Subcutaneous abdominal adipose tissue (tissue), 5 donors: ENCODE results near the gene FGF11.

Experiments used
- H3K27ac ChIP-seq: one replicate; pipeline ENCODE4 v1.7.0; 2013; ENCODE audit warnings: low read depth, mild to moderate bottlenecking, inconsistent platforms, low read length, moderate library complexity
- H3K27me3 ChIP-seq, 5 donors: one replicate each; pipeline ENCODE4 v1.7.0; 2013; ENCODE audit warnings: low read length in 5 of 5, inconsistent platforms in 1 of 5; ENCODE audit not compliant: control insufficient read depth in 5 of 5, insufficient read depth in 4 of 5
- H3K36me3 ChIP-seq, 5 donors: one replicate each; pipeline ENCODE4 v1.7.0; 2013; ENCODE audit warnings: low read length in 5 of 5; ENCODE audit not compliant: control insufficient read depth in 5 of 5, insufficient read depth in 5 of 5
- H3K4me1 ChIP-seq, 5 donors: one replicate each; pipeline ENCODE4 v1.7.0; 2013; ENCODE audit warnings: low read length in 5 of 5, mild to moderate bottlenecking in 3 of 5, moderate library complexity in 1 of 5; ENCODE audit not compliant: control insufficient read depth in 5 of 5, insufficient read depth in 5 of 5
- H3K4me3 ChIP-seq, 5 donors: one replicate each; pipeline ENCODE4 v1.7.0; 2013; ENCODE audit warnings: low read length in 5 of 5, low read depth in 1 of 5
- H3K9ac ChIP-seq, 5 donors: one replicate each; pipeline ENCODE4 v1.7.0; 2013; ENCODE audit warnings: low read length in 5 of 5, mild to moderate bottlenecking in 4 of 5, moderate library complexity in 3 of 5
- H3K9me3 ChIP-seq, 5 donors: one replicate each; pipeline ENCODE4 v1.7.0; 2013; ENCODE audit warnings: low read length in 5 of 5; ENCODE audit not compliant: control insufficient read depth in 5 of 5
- donor health status: healthy.
- donor health status: healthy.
- donor health status: healthy.
- donor health status: healthy.
- donor health status: healthy.

FGF11 gene

GRCh38 chr17:7439462-7440112 is at the start of gene FGF11:
TSS of gene FGF11 (plus strand) at chr17:7439512. CDS start at chr17:7439621, 109 bp downstream.
- Histone ChIP-seq H3K9me3 (no peaks in the 10 kb centered on the region), H3K36me3 (no peaks in the 10 kb centered on the region), H3K27me3 (peaks cover 0 to 32% (median 14%) of the 10 kb centered on the region in 5 donors), H3K4me3 (peak within 1 kb of the TSS; percentile 36 to 66 (median 51)), H3K4me1 (peaks cover 1 to 61% (median 55%) of the 10 kb centered on the region in 5 donors), H3K27ac (no peak within 1 kb of the TSS), H3K9ac (peak within 1 kb of the TSS in 2 of 5 donors; percentile 12 to 64)

GRCh38 chr17:7389924-7390910 is 49.1 kb upstream of the FGF11 start:
- Histone ChIP-seq H3K9ac (no peak overlapping the region), H3K4me1 (peaks cover 0 to 32% (median 18%) of the 10 kb centered on the region in 5 donors), H3K36me3 (peaks cover 0 to 46% (median 38%) of the 10 kb centered on the region in 5 donors), H3K27me3 (no peaks in the 10 kb centered on the region), H3K4me3 (no peak overlapping the region), H3K27ac (no peak overlapping the region), H3K9me3 (no peaks in the 10 kb centered on the region)

DNA sequence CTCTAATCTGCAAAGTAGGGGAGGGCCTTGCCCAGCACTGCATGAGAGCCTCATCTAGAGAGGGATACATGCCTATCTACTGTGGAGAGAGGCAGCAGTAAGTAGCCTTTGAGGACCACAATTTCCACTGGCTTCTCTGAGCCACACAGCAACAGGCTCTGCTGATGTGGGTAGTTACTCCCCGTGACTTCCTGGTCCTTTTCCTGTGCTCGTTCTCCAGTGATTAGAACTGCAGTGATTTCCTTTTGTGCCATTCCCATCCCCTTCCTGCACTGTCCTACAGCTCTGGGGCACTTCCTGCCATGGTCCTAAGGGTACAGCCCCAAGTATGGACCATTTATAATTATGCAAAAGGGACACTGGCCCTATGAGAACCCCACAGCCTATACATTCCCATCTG is 48.0 kb upstream of the FGF11 start:
- H3K9ac ChIP-seq: no peak overlapping the region
- peaks cover 0 to 46% (median 38%) of the 10 kb centered on the region in 5 donors for H3K36me3 ChIP-seq
- no peaks in the 10 kb centered on the region for H3K9me3 ChIP-seq
- H3K27me3 ChIP-seq: no peaks in the 10 kb centered on the region
- no peak overlapping the region for H3K4me3 ChIP-seq
- H3K4me1 ChIP-seq: peaks cover 0 to 33% (median 18%) of the 10 kb centered on the region in 5 donors
- H3K27ac ChIP-seq: no peak overlapping the region

- Histone ChIP-seq H3K27me3 (no peaks in the 10 kb centered on the region), H3K36me3 (peaks cover 0 to 43% (median 32%) of the 10 kb centered on the region in 5 donors), H3K4me1 (peaks cover 0 to 33% (median 18%) of the 10 kb centered on the region in 5 donors), H3K27ac (no peak overlapping the region), H3K9me3 (no peaks in the 10 kb centered on the region), H3K4me3 (peak overlapping the region in 4 of 5 donors; percentile 72 to 80 (median 74)), H3K9ac (peak overlapping the region in 3 of 5 donors; percentile 80 to 82 (median 82))
Measured at GRCh38 chr17:7392696-7393612, 46.4 kb upstream of the FGF11 start.

DNA sequence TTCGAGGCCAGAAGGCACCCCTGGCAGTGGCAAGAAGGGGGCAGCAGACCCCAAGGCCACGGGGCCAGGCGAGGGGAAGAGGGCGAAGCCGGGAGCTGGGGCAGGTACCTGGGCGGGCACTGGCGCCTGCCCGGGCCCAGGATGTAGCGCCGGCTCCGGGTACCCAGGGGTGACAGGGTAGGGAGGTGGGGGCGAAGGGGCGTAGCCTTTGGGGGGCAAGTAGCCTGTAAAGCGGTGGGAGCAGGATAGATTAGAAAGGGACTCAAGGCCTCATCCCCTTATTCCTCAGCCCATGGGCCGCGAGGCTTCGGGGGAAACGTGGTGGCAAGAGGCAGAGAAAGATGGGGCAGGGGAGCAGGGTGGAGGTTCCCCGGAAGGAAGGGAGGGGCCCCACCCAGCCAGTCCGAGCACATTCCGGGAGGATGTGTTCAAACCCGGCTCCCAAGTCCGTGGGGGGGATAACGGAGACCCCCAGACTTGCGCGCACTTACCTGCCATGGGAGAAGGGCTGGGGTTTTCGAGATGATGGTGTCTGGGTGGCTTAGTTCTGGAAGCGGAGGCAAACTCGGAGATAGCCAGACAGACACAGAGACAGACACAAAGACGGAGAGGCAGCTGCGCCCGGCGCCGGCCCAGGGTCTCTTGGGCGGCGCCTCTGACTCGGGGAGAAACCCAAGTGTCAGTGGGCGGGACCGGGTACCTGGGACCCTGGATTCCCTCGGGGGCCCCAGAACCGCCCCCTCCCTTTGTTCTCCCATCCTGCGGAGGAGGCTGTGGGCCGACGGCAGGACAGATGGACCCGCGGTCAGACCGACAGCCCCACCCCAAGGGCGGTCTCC is 45.5 kb upstream of the FGF11 start:
- no peaks in the 10 kb centered on the region for H3K9me3 ChIP-seq
- peak overlapping the region in 4 of 5 donors; percentile 70 to 82 (median 81) for H3K9ac ChIP-seq
- no peaks in the 10 kb centered on the region for H3K27me3 ChIP-seq
- H3K36me3 ChIP-seq: peaks cover 0 to 34% (median 26%) of the 10 kb centered on the region in 5 donors
- peak overlapping the region; percentile 64 to 80 (median 73) for H3K4me3 ChIP-seq
- H3K4me1 ChIP-seq: peaks cover 0 to 33% (median 18%) of the 10 kb centered on the region in 5 donors
- peak overlapping the region; percentile 77 for H3K27ac ChIP-seq

DNA sequence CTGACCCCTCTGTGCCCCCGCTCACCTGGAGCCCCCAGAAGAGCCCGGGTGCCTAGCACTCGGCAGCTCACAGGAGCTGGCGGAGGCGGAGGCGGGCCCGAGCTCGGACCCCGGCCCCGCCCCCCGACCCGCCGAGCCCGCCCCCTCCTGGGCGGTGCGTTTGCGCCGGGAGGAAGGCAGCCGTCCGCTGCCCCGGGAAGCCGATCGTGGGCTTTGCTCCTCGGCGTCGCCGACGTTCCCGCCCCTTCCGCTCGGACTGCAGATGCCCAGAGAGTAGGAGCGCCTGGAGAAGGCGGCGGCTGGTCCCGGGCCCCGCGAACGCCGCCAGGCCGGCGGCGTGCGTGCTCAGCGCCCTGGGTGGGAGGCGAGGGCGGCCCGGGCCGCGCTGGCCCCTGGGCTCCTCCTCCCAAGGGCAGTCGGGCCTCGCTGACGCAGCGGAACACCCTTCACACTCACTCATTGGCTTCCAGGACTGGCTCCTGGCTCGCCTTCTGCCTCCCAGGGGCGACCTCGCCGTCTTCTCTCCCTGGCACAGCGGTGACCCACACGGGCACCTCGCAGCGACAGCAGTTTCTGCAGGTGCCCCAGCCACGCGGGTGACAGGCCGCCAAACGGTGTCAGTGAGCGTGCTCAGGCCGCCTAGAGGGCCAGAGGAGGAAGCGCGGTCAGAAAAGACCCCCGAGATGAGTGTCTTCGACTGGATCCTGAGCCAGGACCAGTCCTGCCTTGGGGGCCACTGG is 44.7 kb upstream of the FGF11 start, which contains the start of gene PLSCR3:
TSS of gene PLSCR3 (minus strand) at position 74 of the 740 bp plus-strand sequence. CDS start 415 bp downstream, outside the sequence.
- Histone ChIP-seq H3K36me3 (peaks cover 0 to 27% (median 19%) of the 10 kb centered on the region in 5 donors), H3K9ac (peak within 1 kb of the TSS in 4 of 5 donors; percentile 70 to 87 (median 82)), H3K27ac (peak within 1 kb of the TSS; percentile 77), H3K4me1 (peaks cover 0 to 33% (median 18%) of the 10 kb centered on the region in 5 donors), H3K9me3 (no peaks in the 10 kb centered on the region), H3K27me3 (no peaks in the 10 kb centered on the region), H3K4me3 (peak within 1 kb of the TSS; percentile 69 to 80 (median 73))

- no peak overlapping the region for H3K27ac ChIP-seq
- H3K4me1 ChIP-seq: peaks cover 0 to 24% (median 18%) of the 10 kb centered on the region in 5 donors
- H3K4me3 ChIP-seq: no peak overlapping the region
- H3K36me3 ChIP-seq: peaks cover 0 to 11% (median 8%) of the 10 kb centered on the region in 5 donors
- H3K27me3 ChIP-seq: no peaks in the 10 kb centered on the region
- no peak overlapping the region for H3K9ac ChIP-seq
- no peaks in the 10 kb centered on the region for H3K9me3 ChIP-seq
Measured at GRCh38 chr17:7396147-7396546, 43.2 kb upstream of the FGF11 start.

- Histone ChIP-seq H3K9ac (no peak overlapping the region), H3K27me3 (no peaks in the 10 kb centered on the region), H3K27ac (no peak overlapping the region), H3K4me3 (no peak overlapping the region), H3K9me3 (no peaks in the 10 kb centered on the region), H3K4me1 (peaks cover 4 to 25% (median 22%) of the 10 kb centered on the region in 5 donors), H3K36me3 (no peaks in the 10 kb centered on the region)
Measured at GRCh38 chr17:7398612-7399011, 40.7 kb upstream of the FGF11 start.
